Vagina (tissue), 2 donors: ENCODE data around the gene ADORA2B. TPM values are rescaled to one million over a fixed set of nuclear protein-coding genes. Genes with fewer than 3 reads are reported as not detected.
A peak's percentile ranks its signal among the peaks of the same experiment; 100 is the strongest.

ENCODE experiments used
- DNase-seq, 2 donors: peaks; one replicate each; pipeline ENCODE4 v3.0.0-alpha.2; 2017; ENCODE audit errors: extremely low spot score in 2 of 2
- H3K27ac ChIP-seq: fragments of 200-600 bp; sonication (generic); one replicate; pipeline ENCODE4 v1.5.1; 2019
- H3K27me3 ChIP-seq: fragments of 200-600 bp; sonication (generic); one replicate; pipeline ENCODE4 v1.5.1; 2019
- H3K36me3 ChIP-seq, 2 donors: fragments of 200-600 bp; sonication (generic); one replicate each; pipeline ENCODE4 v1.5.1; 2017 to 2019
- H3K4me1 ChIP-seq: fragments of 200-600 bp; sonication (generic); one replicate; pipeline ENCODE4 v1.5.1; 2019
- H3K4me3 ChIP-seq, 2 donors: fragments of 200-600 bp; sonication (generic); 1 replicate in 1 of 2; 2 replicates in 1 of 2; pipeline ENCODE4 v1.5.1; 2016 to 2019
- H3K9me3 ChIP-seq: fragments of 200-600 bp; sonication (generic); one replicate; pipeline ENCODE4 v1.5.1; 2019
- POLR2A ChIP-seq, 2 donors: fragments of 450-650 bp; IDR thresholded peaks; one replicate each; pipeline ENCODE4 v1.6.1; 2017; ENCODE audit warnings: antibody characterized with exemption in 2 of 2, mild to moderate bottlenecking in 2 of 2, moderate library complexity in 2 of 2
- POLR2AphosphoS5 ChIP-seq, 2 donors: sonication (generic); formaldehyde crosslinking; IDR thresholded peaks; one replicate each; pipeline ENCODE4 v1.9.0; 2017; ENCODE audit warnings: antibody characterized with exemption in 2 of 2, mild to moderate bottlenecking in 2 of 2, low read depth in 1 of 2; ENCODE audit not compliant: insufficient read depth in 1 of 2
- intact Hi-C: fragments of 100-400 bp; cut with DNase I; formaldehyde crosslinking; loops from one replicate; pipeline ENCODE4 v1.15.1; 2023
- total RNA-seq: library from RNA; depleted of rRNA; stranded (reverse); fragments of >200 nt; gene quantifications from one replicate; pipeline ENCODE4 v1.2.3, GENCODE V29; 2016
- TF ChIP-seq, protein P1 (sequence below), 3 experiments: fragments of 450-650 bp in 2 of 3; fragments of 200-600 bp in 1 of 3; sonication (generic) in 1 of 3; IDR thresholded peaks; one replicate each; pipeline ENCODE4 v1.5.1; 2017 to 2019; ENCODE audit warnings: antibody characterized with exemption in 3 of 3, mild to moderate bottlenecking in 2 of 3, moderate library complexity in 2 of 3

The ADORA2B gene
- total RNA-seq, 1 donor from 2014 or later, result 33.4 TPM

DNA sequence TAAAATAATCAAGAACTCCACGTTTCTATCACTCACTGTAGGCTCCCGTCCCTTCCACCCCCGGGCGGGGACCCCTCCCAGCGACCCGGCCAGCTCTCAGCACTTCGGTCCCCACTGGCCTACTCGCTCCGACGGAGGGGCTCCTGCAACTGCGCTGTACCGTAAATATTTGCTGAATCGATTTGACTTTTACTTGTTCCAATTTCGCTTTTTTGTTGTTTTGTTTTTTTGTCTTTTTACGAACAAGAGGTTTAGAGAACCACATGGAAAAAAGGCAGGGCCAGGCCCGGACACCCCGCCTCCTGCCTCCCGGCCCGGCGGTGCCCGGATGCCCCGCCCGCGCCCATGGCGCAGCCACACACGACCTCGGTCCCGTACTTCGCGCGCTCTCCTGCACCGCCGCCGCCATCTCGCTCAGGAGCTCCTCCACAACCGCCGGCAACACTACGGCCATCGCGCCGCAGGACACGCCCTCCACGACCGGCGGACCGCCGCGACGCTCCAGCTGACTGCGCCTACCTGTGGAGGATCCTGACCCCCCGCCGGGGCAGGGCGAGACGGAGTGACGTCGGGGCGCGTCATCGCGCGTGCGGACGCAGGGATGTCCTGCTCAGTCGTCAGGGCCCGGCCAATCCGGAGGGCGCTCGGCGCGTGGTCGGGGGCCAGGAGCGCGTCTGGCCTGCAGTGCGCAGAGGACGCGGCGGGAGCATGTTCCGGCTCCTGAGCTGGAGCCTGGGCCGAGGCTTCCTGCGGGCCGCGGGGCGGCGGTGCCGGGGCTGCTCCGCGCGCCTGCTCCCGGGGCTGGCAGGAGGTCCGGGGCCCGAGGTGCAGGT lies 54.4 kb downstream of the ADORA2B start, which contains the start of the genes TTC19 and ZSWIM7:
TSS of gene TTC19 (plus strand) at position 684 of the 833 bp plus-strand sequence. CDS start at position 709, 25 bp downstream.
TSS of gene ZSWIM7 (minus strand) at position 564 of the 833 bp plus-strand sequence. CDS start at position 454, 110 bp downstream.
- H3K27me3 ChIP-seq, result no peaks in the 10 kb centered on the region
- DNase-seq, result peak in 1 of 2 donors; percentile 97
- H3K4me3 ChIP-seq, result peak within 1 kb of the TSS; percentile 71 to 81
- peak within 1 kb of the TSS; percentile 93 for H3K27ac ChIP-seq
- H3K4me1 ChIP-seq, result peaks cover 17% of the 10 kb centered on the region
- TF ChIP-seq POLR2A (IDR thresholded peaks at IDR 0.05) (peak; percentile 79 to 93), POLR2AphosphoS5 (IDR thresholded peaks at IDR 0.05; ENCODE audit: insufficient read depth in 1 of 2, low read depth in 1 of 2) (peak in 1 of 2 donors; percentile 97)
- TF ChIP-seq, protein P1, sequence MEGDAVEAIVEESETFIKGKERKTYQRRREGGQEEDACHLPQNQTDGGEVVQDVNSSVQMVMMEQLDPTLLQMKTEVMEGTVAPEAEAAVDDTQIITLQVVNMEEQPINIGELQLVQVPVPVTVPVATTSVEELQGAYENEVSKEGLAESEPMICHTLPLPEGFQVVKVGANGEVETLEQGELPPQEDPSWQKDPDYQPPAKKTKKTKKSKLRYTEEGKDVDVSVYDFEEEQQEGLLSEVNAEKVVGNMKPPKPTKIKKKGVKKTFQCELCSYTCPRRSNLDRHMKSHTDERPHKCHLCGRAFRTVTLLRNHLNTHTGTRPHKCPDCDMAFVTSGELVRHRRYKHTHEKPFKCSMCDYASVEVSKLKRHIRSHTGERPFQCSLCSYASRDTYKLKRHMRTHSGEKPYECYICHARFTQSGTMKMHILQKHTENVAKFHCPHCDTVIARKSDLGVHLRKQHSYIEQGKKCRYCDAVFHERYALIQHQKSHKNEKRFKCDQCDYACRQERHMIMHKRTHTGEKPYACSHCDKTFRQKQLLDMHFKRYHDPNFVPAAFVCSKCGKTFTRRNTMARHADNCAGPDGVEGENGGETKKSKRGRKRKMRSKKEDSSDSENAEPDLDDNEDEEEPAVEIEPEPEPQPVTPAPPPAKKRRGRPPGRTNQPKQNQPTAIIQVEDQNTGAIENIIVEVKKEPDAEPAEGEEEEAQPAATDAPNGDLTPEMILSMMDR (IDR thresholded peaks at IDR 0.05), result no peak
- no peaks in the 10 kb centered on the region for H3K9me3 ChIP-seq
- intact Hi-C loops, result no loop called here
- peaks cover 0 to 30% of the 10 kb centered on the region in 2 donors for H3K36me3 ChIP-seq

DNA sequence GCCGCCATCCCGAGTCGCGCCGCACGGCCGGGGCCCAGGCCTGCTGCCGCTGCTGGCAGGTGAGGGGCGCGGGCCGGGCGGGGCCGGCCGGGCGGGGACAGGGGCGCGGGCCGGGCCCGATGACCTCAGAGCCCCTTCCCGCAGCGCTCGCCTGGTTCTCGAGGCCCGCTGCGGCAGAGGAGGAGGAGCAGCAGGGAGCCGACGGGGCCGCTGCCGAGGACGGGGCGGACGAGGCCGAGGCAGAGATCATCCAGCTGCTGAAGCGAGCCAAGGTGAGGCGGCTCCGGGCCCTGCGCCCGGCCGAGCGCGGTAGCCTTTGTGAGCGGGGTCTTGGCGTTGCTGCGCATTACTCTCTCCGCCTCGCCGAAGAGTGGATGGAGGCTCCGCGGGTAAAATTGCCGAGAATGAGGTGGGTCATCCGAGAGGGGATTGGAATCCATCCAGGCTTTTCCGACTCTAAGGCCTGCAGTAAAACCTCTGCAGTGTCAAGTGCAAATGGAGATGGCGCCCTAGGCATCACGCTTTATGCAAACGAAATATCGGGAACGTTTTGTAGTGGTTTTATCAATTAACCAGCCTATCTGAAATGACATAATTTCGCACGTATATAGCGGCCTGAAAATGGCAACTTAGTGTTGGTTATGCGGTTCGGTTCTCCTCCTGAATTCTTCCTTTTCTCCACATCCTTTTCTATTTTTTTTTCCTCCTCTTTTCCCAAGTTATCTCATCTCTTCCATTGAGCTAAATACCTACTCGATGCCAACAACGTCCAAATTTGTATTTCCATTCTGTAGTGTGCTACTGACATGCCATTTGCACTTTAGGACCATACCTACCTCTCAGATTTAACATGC lies 55.3 kb downstream of the ADORA2B start:
- TF ChIP-seq, protein P1 (IDR thresholded peaks at IDR 0.05), result no peak
- no peak for TF ChIP-seq POLR2AphosphoS5 (IDR thresholded peaks at IDR 0.05; ENCODE audit: insufficient read depth in 1 of 2, low read depth in 1 of 2)
- no peak for TF ChIP-seq POLR2A (IDR thresholded peaks at IDR 0.05)
- no peak for DNase-seq

DNA sequence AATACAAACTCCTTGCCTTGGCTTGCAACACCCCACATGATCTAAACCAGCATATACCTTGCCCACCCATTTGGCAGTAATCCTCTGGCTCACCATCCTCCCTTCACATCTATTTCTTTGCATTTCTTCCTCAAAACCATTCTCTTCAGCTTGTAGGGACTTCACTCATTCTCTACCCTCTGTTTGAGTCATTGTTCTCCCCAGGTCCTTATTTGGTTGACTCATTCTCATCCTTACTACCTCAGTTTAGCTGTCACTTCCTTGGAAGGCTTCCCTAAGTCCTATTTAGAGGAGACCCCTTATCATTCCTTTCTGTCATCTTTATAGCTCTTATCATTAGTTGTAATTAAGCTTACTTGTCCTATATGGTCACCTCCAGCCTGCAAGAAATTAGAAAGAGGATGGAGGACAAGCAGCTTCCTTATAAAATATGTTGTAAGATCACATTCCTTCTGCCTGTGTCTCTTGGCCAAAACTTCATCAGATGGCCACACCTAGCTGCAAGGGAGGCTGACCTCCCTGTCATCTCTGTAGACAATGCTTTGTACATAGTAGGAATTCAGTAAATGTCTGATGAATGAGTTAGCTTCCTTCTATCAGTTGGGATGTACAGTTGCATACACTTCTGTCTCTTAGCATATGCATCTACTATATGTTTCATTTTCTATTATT lies 56.4 kb downstream of the ADORA2B start:
- peaks cover 0 to 50% of the 10 kb centered on the region in 2 donors for H3K36me3 ChIP-seq
- H3K9me3 ChIP-seq, result no peaks in the 10 kb centered on the region
- intact Hi-C loops, result no loop called here
- H3K4me1 ChIP-seq, result peaks cover 17% of the 10 kb centered on the region
- H3K4me3 ChIP-seq, result peak overlapping the region; percentile 71 to 81
- DNase-seq, result no peak
- H3K27ac ChIP-seq, result peak overlapping the region; percentile 93
- TF ChIP-seq POLR2A (IDR thresholded peaks at IDR 0.05) (no peak), POLR2AphosphoS5 (IDR thresholded peaks at IDR 0.05; ENCODE audit: insufficient read depth in 1 of 2, low read depth in 1 of 2) (no peak)
- TF ChIP-seq, protein P1 (IDR thresholded peaks at IDR 0.05), result no peak
- H3K27me3 ChIP-seq, result no peaks in the 10 kb centered on the region

More for the DNA sequence above, 55.3 kb downstream of the ADORA2B start:
- intact Hi-C loops, result no loop called here
- H3K4me1 ChIP-seq, result peaks cover 17% of the 10 kb centered on the region
- H3K27me3 ChIP-seq, result no peaks in the 10 kb centered on the region
- peaks cover 0 to 38% of the 10 kb centered on the region in 2 donors for H3K36me3 ChIP-seq
- no peaks in the 10 kb centered on the region for H3K9me3 ChIP-seq
- H3K27ac ChIP-seq, result peak overlapping the region; percentile 93
- H3K4me3 ChIP-seq, result peak overlapping the region; percentile 71 to 81

DNA sequence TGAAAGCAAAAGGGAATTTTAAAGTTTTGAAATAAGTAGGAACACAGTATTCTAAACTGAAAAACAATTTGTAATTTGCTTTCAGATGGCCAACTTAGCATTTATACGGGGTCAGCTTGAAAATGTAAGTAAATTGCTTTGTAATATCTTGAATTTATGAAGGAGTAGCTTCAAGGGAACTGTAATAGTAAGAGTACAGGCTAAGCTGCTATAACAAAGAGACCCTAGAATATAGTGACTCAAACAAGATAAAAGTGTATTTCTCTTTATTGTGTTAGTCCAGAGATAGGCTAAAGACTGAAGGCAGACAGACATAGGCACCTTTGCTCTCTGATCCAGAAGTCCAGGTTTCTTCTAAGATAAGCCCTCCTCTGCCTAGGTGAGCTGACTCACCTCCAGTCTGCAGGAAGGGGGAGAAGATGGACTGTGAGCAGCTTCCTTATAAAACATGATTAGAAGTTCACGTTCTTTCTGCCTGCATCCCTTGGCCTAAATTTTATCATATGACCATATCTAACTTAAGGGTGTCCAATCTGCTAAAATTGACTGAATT lies 57.9 kb downstream of the ADORA2B start:
- intact Hi-C loops, result no loop called here
- H3K9me3 ChIP-seq, result no peaks in the 10 kb centered on the region
- peaks cover 0 to 55% of the 10 kb centered on the region in 2 donors for H3K36me3 ChIP-seq
- DNase-seq, result no peak
- H3K27me3 ChIP-seq, result no peaks in the 10 kb centered on the region
- H3K4me3 ChIP-seq, result no peak overlapping the region
- peaks cover 17% of the 10 kb centered on the region for H3K4me1 ChIP-seq
- no peak overlapping the region for H3K27ac ChIP-seq
- TF ChIP-seq POLR2A (IDR thresholded peaks at IDR 0.05), result no peak
- TF ChIP-seq POLR2AphosphoS5 (IDR thresholded peaks at IDR 0.05; ENCODE audit: insufficient read depth in 1 of 2, low read depth in 1 of 2), result no peak
- TF ChIP-seq, protein P1 (IDR thresholded peaks at IDR 0.05), result no peak
